Osteoblast (primary cell): ENCODE results near the gene GOLGA6D. TPM values are rescaled to one million over a fixed set of nuclear protein-coding genes. Genes with fewer than 3 reads are reported as not detected.
"Not testable (repeated sequence)": the region's sequence is repeated elsewhere in the genome, so short reads cannot be mapped to it uniquely, and the experiment has no call there.

Experiments used
- DNase-seq: peaks from one replicate; pipeline ENCODE4 v3.0.0; 2011; ENCODE audit warnings: low spot score, mixed read lengths; ENCODE audit not compliant: insufficient read length; ENCODE audit errors: missing footprints
- H2AFZ ChIP-seq: 2 replicates; pipeline ENCODE4 v1.6.0; 2011; ENCODE audit warnings: mild to moderate bottlenecking, low read length
- H3K27ac ChIP-seq: 2 replicates; pipeline ENCODE4 v1.5.1; 2011; ENCODE audit warnings: mild to moderate bottlenecking, low read depth, low read length, moderate library complexity
- H3K27me3 ChIP-seq: 2 replicates; pipeline ENCODE4 v1.6.0; 2012; ENCODE audit warnings: mild to moderate bottlenecking, control low read depth, inconsistent platforms, low read length, moderate library complexity; ENCODE audit not compliant: insufficient read depth
- H3K36me3 ChIP-seq: 2 replicates; pipeline ENCODE4 v1.5.1; 2011; ENCODE audit warnings: mild to moderate bottlenecking, low read length, control low read depth, moderate library complexity; ENCODE audit not compliant: insufficient read depth
- H3K4me1 ChIP-seq: 2 replicates; pipeline ENCODE4 v1.5.1; 2011; ENCODE audit warnings: mild to moderate bottlenecking, low read length, control low read depth, moderate library complexity; ENCODE audit not compliant: insufficient read depth
- H3K4me2 ChIP-seq: 2 replicates; pipeline ENCODE4 v1.6.0; 2011; ENCODE audit warnings: mild to moderate bottlenecking, low read length; ENCODE audit not compliant: insufficient read depth
- H3K4me3 ChIP-seq: fragments of 200-600 bp; sonication (generic); 3 replicates; pipeline ENCODE4 v1.5.1; 2012; ENCODE audit warnings: mild to moderate bottlenecking, low read length, inconsistent platforms; ENCODE audit not compliant: insufficient read depth
- H3K79me2 ChIP-seq: 2 replicates; pipeline ENCODE4 v1.6.0; 2012; ENCODE audit warnings: mild to moderate bottlenecking, low read length, control low read depth, inconsistent platforms; ENCODE audit not compliant: insufficient read depth
- H3K9me3 ChIP-seq: 2 replicates; pipeline ENCODE4 v1.5.1; 2011; ENCODE audit warnings: low read depth, low read length, control low read depth
- H4K20me1 ChIP-seq: 2 replicates; pipeline ENCODE4 v1.6.0; 2012; ENCODE audit warnings: mild to moderate bottlenecking, low read length, control low read depth; ENCODE audit not compliant: insufficient read depth
- CTCF ChIP-seq: IDR thresholded peaks from 2 replicates; pipeline ENCODE4 v1.5.1; 2011; ENCODE audit warnings: mild to moderate bottlenecking, low read depth, low read length, moderate library complexity; ENCODE audit errors: extremely low read depth
- total RNA-seq: library from RNA; depleted of rRNA; stranded (reverse); fragments of >200 nt; gene quantifications from 2 replicates; pipeline ENCODE4 v1.2.3, GENCODE V29; 2012

GOLGA6D gene
- total RNA-seq, 1 donor, result not detected

GRCh38 chr15:75307778-75308390 lies 25.2 kb downstream of the GOLGA6D start:
- H3K79me2 ChIP-seq, result no peaks in the 10 kb centered on the region
- H3K27me3 ChIP-seq, result peaks cover 56% of the 10 kb centered on the region
- H2AFZ ChIP-seq, result peak overlapping the region; percentile 20
- H4K20me1 ChIP-seq, result no peaks in the 10 kb centered on the region
- no peak overlapping the region for H3K4me3 ChIP-seq
- H3K9me3 ChIP-seq, result no peaks in the 10 kb centered on the region
- TF ChIP-seq CTCF, result peak; percentile 44
- H3K4me2 ChIP-seq, result no peak overlapping the region
- DNase-seq, result peak; percentile 84
- no peaks in the 10 kb centered on the region for H3K4me1 ChIP-seq
- H3K36me3 ChIP-seq, result no peaks in the 10 kb centered on the region
- H3K27ac ChIP-seq, result no peak overlapping the region

GRCh38 chr15:75309711-75310110 lies 27.1 kb downstream of the GOLGA6D start:
- Histone ChIP-seq H3K79me2 (no peaks in the 10 kb centered on the region), H2AFZ (no peak overlapping the region), H3K27me3 (peaks cover 47% of the 10 kb centered on the region), H3K4me2 (no peak overlapping the region), H4K20me1 (no peaks in the 10 kb centered on the region), H3K9me3 (no peaks in the 10 kb centered on the region), H3K36me3 (no peaks in the 10 kb centered on the region), H3K27ac (no peak overlapping the region), H3K4me3 (no peak overlapping the region), H3K4me1 (no peaks in the 10 kb centered on the region)
- no peak for TF ChIP-seq CTCF
- DNase-seq, result no peak

- DNase-seq, result not testable (repeated sequence)
These were observed 29.9 kb downstream of the GOLGA6D start for GRCh38 chr15:75312548-75312947.

GRCh38 chr15:75313116-75313845 lies 30.6 kb downstream of the GOLGA6D start:
- TF ChIP-seq CTCF, result no peak
- Histone ChIP-seq H4K20me1 (no peaks in the 10 kb centered on the region), H3K4me1 (no peaks in the 10 kb centered on the region), H3K79me2 (no peaks in the 10 kb centered on the region), H3K36me3 (no peaks in the 10 kb centered on the region), H2AFZ (no peak overlapping the region), H3K4me3 (no peak overlapping the region), H3K27ac (no peak overlapping the region), H3K4me2 (no peak overlapping the region), H3K27me3 (peaks cover 20% of the 10 kb centered on the region), H3K9me3 (no peaks in the 10 kb centered on the region)
- DNase-seq, result no peak

More at GRCh38 chr15:75312548-75312947, 29.9 kb downstream of the GOLGA6D start:
- H3K4me1 ChIP-seq, H3K36me3 ChIP-seq, H3K9me3 ChIP-seq, H3K4me2 ChIP-seq, H3K79me2 ChIP-seq, H2AFZ ChIP-seq, H3K4me3 ChIP-seq, H4K20me1 ChIP-seq, H3K27ac ChIP-seq: not testable (repeated sequence)
- H3K27me3 ChIP-seq, result peaks cover 27% of the 10 kb centered on the region
